ENCODE results near the gene RTN4RL1. TPM values are rescaled to one million over a fixed set of nuclear protein-coding genes. Genes with fewer than 3 reads are reported as not detected.

The RTN4RL1 gene
- total and polyA plus RNA-seq, 10 donors, result 0.09 to 4.5 (median 1.2) TPM

DNA sequence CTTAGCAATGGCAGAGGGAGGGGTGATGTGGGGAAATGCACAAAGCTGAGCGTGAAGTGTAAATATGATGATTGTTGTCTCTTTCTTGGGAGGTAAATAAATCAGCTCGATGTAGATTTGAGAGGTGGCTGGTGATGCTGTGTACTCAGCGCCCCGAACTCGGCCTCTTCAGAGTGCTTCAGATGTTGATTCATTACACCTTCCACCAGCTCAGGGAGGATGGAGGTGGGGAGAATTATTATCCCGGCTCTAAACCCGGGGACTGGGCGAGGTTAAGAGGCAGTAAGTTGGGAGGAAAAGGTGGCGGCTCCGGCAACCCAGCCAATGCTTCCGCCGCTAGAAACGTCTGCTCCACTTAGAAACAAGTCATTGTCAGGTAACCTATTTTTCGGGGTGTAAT, 108.8 kb downstream of the RTN4RL1 start:
- Histone ChIP-seq H3K27ac (no peak overlapping the region), H3K36me3 (no peaks in the 10 kb centered on the region), H3K9me3 (no peaks in the 10 kb centered on the region), H3K4me1 (peaks cover 0 to 8% (median 2%) of the 10 kb centered on the region in 6 donors), H3K4me3 (no peak overlapping the region), H3K27me3 (replicated peaks in 1 of 7) (peaks cover 0 to 27% (median 6%) of the 10 kb centered on the region in 7 donors)
- WGBS, 5 donors, result 82 to 91% (median 88%) methylated on average over 14 of the region's 14 CpGs
- intact Hi-C loops (cut with DNase I; ENCODE audit: low total_unique reads), result no loop called here
- no peak for DNase-seq
- no peak for TF ChIP-seq POLR2AphosphoS5 (IDR thresholded peaks at IDR 0.05)
- TF ChIP-seq POLR2A (IDR thresholded peaks at IDR 0.05), result no peak
- TF ChIP-seq, protein P1, sequence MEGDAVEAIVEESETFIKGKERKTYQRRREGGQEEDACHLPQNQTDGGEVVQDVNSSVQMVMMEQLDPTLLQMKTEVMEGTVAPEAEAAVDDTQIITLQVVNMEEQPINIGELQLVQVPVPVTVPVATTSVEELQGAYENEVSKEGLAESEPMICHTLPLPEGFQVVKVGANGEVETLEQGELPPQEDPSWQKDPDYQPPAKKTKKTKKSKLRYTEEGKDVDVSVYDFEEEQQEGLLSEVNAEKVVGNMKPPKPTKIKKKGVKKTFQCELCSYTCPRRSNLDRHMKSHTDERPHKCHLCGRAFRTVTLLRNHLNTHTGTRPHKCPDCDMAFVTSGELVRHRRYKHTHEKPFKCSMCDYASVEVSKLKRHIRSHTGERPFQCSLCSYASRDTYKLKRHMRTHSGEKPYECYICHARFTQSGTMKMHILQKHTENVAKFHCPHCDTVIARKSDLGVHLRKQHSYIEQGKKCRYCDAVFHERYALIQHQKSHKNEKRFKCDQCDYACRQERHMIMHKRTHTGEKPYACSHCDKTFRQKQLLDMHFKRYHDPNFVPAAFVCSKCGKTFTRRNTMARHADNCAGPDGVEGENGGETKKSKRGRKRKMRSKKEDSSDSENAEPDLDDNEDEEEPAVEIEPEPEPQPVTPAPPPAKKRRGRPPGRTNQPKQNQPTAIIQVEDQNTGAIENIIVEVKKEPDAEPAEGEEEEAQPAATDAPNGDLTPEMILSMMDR (IDR thresholded peaks at IDR 0.05 in 8 of 11, conservative IDR thresholded peaks at IDR 0.05 in 3 of 11), result no peak

DNA sequence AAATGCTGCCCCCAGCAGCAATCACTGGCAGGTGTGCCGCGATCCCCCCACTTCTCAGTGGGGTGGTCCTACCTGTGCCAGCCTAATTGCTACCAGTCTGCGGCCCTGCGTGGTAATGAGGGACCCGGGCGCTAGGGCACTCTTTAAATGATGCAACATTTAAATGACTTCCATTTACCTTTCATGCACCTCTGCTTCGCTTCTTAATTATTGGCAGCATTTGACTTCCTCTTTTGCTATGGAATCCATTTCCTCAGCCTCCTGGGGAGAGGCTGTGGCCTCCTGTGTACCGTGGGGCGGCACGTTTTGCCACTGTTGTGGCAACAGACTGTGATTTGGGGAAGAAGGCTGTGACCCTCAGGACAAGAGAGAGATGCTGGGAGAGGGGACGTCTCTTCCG, 109.2 kb downstream of the RTN4RL1 start:
- Histone ChIP-seq H3K4me3 (no peak overlapping the region), H3K9me3 (no peaks in the 10 kb centered on the region), H3K27ac (no peak overlapping the region), H3K36me3 (no peaks in the 10 kb centered on the region), H3K4me1 (peaks cover 0 to 8% (median 2%) of the 10 kb centered on the region in 6 donors), H3K27me3 (replicated peaks in 1 of 7) (peaks cover 0 to 31% (median 8%) of the 10 kb centered on the region in 7 donors)
- intact Hi-C loops (cut with DNase I; ENCODE audit: low total_unique reads), result no loop called here
- WGBS, 5 donors, result 44 to 70% (median 46%) methylated on average over 12 of the region's 12 CpGs
- DNase-seq, result no peak
- TF ChIP-seq POLR2A (IDR thresholded peaks at IDR 0.05) (no peak), POLR2AphosphoS5 (IDR thresholded peaks at IDR 0.05) (no peak)
- TF ChIP-seq, protein P1 (IDR thresholded peaks at IDR 0.05 in 8 of 11, conservative IDR thresholded peaks at IDR 0.05 in 3 of 11), result no peak

DNA sequence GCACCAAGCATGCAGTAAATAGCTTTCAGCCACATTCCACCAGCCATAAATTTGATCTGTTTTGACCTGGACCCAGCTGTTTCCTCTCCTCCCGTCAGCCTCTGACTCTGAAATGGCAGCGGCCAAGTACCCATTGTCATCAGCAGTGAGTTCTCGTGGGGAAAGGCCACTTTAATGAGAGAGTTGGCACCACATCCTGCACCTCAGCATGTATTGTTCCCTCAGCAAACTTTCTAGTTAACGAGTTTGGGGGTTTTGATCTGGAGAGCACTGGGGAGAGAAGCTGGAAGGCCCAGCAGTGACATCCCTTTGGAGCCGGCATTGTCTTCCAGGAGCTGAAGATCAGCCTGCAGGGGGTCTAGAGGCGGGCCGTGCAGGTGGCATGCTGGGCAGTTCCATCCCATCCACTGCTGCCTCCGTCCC, 110.5 kb downstream of the RTN4RL1 start:
- peaks cover 0 to 8% (median 0%) of the 10 kb centered on the region in 6 donors for H3K4me1 ChIP-seq
- no peaks in the 10 kb centered on the region for H3K9me3 ChIP-seq
- H3K36me3 ChIP-seq, result no peaks in the 10 kb centered on the region
- no peak for DNase-seq
- TF ChIP-seq POLR2A (IDR thresholded peaks at IDR 0.05) (no peak), POLR2AphosphoS5 (IDR thresholded peaks at IDR 0.05) (peak in 2 of 3 donors; percentile 9 to 71)
- TF ChIP-seq, protein P1 (IDR thresholded peaks at IDR 0.05 in 8 of 11, conservative IDR thresholded peaks at IDR 0.05 in 3 of 11), result no peak
- H3K4me3 ChIP-seq, result no peak overlapping the region
- intact Hi-C loops (cut with DNase I; ENCODE audit: low total_unique reads), result no loop called here
- WGBS, 5 donors, result 33 to 47% (median 44%) methylated on average over 7 to 8 of the region's 8 CpGs
- H3K27ac ChIP-seq, result no peak overlapping the region
- H3K27me3 ChIP-seq (replicated peaks in 1 of 7), result peaks cover 0 to 43% (median 12%) of the 10 kb centered on the region in 7 donors

DNA sequence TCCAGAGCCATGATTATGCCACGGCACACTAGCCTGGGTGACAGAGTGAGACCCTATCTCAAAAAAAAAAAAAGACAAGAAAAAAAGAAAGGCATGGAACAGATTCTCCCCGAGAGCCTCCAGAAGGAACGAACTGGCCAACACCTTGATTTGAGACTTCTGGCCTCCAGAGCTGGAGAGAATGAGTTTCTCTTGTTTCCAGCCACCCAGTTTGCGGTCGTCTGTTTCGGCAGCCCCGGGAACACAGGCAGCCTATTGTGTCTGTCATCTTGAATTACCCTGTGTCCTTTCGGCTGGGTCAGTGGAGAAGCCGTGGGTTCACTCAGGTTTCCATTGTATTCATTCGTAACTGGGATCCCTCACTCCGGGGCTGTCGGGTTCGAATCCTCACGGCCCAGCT, 111.4 kb downstream of the RTN4RL1 start:
- intact Hi-C loops (cut with DNase I; ENCODE audit: low total_unique reads), result no loop called here
- DNase-seq, result no peak
- Histone ChIP-seq H3K4me1 (peaks cover under 1 to 10% (median 4%) of the 10 kb centered on the region in 6 donors), H3K4me3 (no peak overlapping the region), H3K27ac (no peak overlapping the region), H3K9me3 (no peaks in the 10 kb centered on the region), H3K27me3 (replicated peaks in 1 of 7) (peaks cover 0 to 53% (median 17%) of the 10 kb centered on the region in 7 donors), H3K36me3 (no peaks in the 10 kb centered on the region)
- TF ChIP-seq POLR2AphosphoS5 (IDR thresholded peaks at IDR 0.05) (no peak), POLR2A (IDR thresholded peaks at IDR 0.05) (no peak)
- TF ChIP-seq, protein P1 (IDR thresholded peaks at IDR 0.05 in 8 of 11, conservative IDR thresholded peaks at IDR 0.05 in 3 of 11), result no peak
- WGBS, 5 donors, result 91 to 98% (median 94%) methylated on average over 14 of the region's 14 CpGs

Data from spleen (tissue), 11 donors.